Mesenchymal stem cell (in vitro differentiated cells and primary cell): Measurements from ENCODE around the gene MEGF11.

ENCODE experiments used
- DNase-seq: peaks from one replicate; pipeline ENCODE4 v3.0.0-alpha.2; 2013
- H2AFZ ChIP-seq: one replicate; pipeline ENCODE4 v1.6.1; 2013; ENCODE audit warnings: low read depth, mild to moderate bottlenecking, control low read depth, inconsistent platforms, low read length, moderate library complexity
- H2AK5ac ChIP-seq: 2 replicates; pipeline ENCODE4 v1.6.1; 2013; ENCODE audit warnings: low read length, moderate library complexity, mild to moderate bottlenecking, inconsistent platforms; ENCODE audit not compliant: severe bottlenecking
- H2BK120ac ChIP-seq: one replicate; pipeline ENCODE4 v1.6.1; 2013; ENCODE audit warnings: low read depth, mild to moderate bottlenecking, inconsistent platforms, low read length, moderate library complexity
- H2BK12ac ChIP-seq, 2 experiments: one replicate each; pipeline ENCODE4 v1.6.1; 2013; ENCODE audit warnings: inconsistent platforms in 2 of 2, low read length in 2 of 2, mild to moderate bottlenecking in 2 of 2, moderate library complexity in 2 of 2, control low read depth in 1 of 2
- H2BK15ac ChIP-seq: one replicate; pipeline ENCODE4 v1.6.1; 2013; ENCODE audit warnings: mild to moderate bottlenecking, low read depth, inconsistent platforms; ENCODE audit not compliant: poor library complexity, severe bottlenecking
- H2BK5ac ChIP-seq: 2 replicates; pipeline ENCODE4 v1.6.1; 2013; ENCODE audit warnings: low read depth, mild to moderate bottlenecking, low read length, control low read depth, inconsistent platforms; ENCODE audit not compliant: poor library complexity, severe bottlenecking
- H3K14ac ChIP-seq, 2 experiments: one replicate each; pipeline ENCODE4 v1.6.1; 2013; ENCODE audit warnings: inconsistent platforms in 2 of 2, low read length in 2 of 2, control low read depth in 1 of 2, mild to moderate bottlenecking in 1 of 2, moderate library complexity in 1 of 2
- H3K18ac ChIP-seq, 2 experiments: one replicate each; pipeline ENCODE4 v1.6.1; 2013; ENCODE audit warnings: inconsistent platforms in 2 of 2, low read length in 2 of 2, control low read depth in 1 of 2, low read depth in 1 of 2, mild to moderate bottlenecking in 1 of 2
- H3K23ac ChIP-seq, 2 experiments: one replicate each; pipeline ENCODE4 v1.6.1; 2013; ENCODE audit warnings: inconsistent platforms in 2 of 2, low read length in 2 of 2, mild to moderate bottlenecking in 2 of 2, moderate library complexity in 2 of 2, control low read depth in 1 of 2
- H3K27ac ChIP-seq: 2 replicates; pipeline ENCODE4 v1.5.1; 2013; ENCODE audit warnings: mild to moderate bottlenecking, moderate library complexity, low read length, control low read depth, inconsistent platforms; ENCODE audit not compliant: poor library complexity, severe bottlenecking
- H3K27me3 ChIP-seq, 2 experiments: 2 replicates each; pipeline versions ENCODE4 v1.6.1 to v1.7.0; 2013; ENCODE audit warnings: low read length in 2 of 2, mild to moderate bottlenecking in 2 of 2, moderate library complexity in 2 of 2, control low read depth in 1 of 2, inconsistent platforms in 1 of 2; ENCODE audit not compliant: control insufficient read depth in 1 of 2, insufficient read depth in 1 of 2
- H3K36me3 ChIP-seq, 2 experiments: 2 replicates each; pipeline versions ENCODE4 v1.6.1 to v1.7.0; 2013; ENCODE audit warnings: low read length in 2 of 2, control low read depth in 1 of 2, inconsistent platforms in 1 of 2, low read depth in 1 of 2, mild to moderate bottlenecking in 1 of 2; ENCODE audit not compliant: insufficient read depth in 2 of 2, control insufficient read depth in 1 of 2
- H3K4ac ChIP-seq, 2 experiments: one replicate each; pipeline ENCODE4 v1.6.1; 2013; ENCODE audit warnings: inconsistent platforms in 2 of 2, low read length in 2 of 2, mild to moderate bottlenecking in 2 of 2, moderate library complexity in 2 of 2, control low read depth in 1 of 2, low read depth in 1 of 2
- H3K4me1 ChIP-seq: 2 replicates; pipeline ENCODE4 v1.6.1; 2013; ENCODE audit warnings: low read depth, low read length, control low read depth; ENCODE audit not compliant: control insufficient read depth, insufficient read depth
- H3K4me2 ChIP-seq: 2 replicates; pipeline ENCODE4 v1.6.1; 2013; ENCODE audit warnings: low read length, mild to moderate bottlenecking, inconsistent platforms; ENCODE audit not compliant: poor library complexity, severe bottlenecking
- H3K4me3 ChIP-seq, 2 experiments: 2 replicates each; pipeline versions ENCODE4 v1.5.1 to v1.7.0; 2013; ENCODE audit warnings: low read length in 2 of 2, mild to moderate bottlenecking in 2 of 2, control low read depth in 1 of 2, low read depth in 1 of 2; ENCODE audit not compliant: insufficient read depth in 1 of 2
- H3K79me1 ChIP-seq: replicated peaks from 2 replicates; pipeline ENCODE4 v1.6.1; 2013; ENCODE audit warnings: mild to moderate bottlenecking, control low read depth, low read length, inconsistent platforms; ENCODE audit not compliant: poor library complexity, severe bottlenecking
- H3K9ac ChIP-seq: 2 replicates; pipeline ENCODE4 v1.7.0; 2013; ENCODE audit warnings: mild to moderate bottlenecking, low read length, moderate library complexity
- H3K9me3 ChIP-seq: 2 replicates; pipeline ENCODE4 v1.7.0; 2013; ENCODE audit warnings: mild to moderate bottlenecking, low read length; ENCODE audit not compliant: control insufficient read depth
- H4K8ac ChIP-seq: one replicate; pipeline ENCODE4 v1.6.1; 2013; ENCODE audit warnings: inconsistent platforms, mild to moderate bottlenecking, low read length, moderate library complexity
- H4K91ac ChIP-seq: one replicate; pipeline ENCODE4 v1.6.1; 2013; ENCODE audit warnings: mild to moderate bottlenecking, low read length, inconsistent platforms
- WGBS: methylation state at CpG from one replicate; pipeline ENCODE4 v1.1.7; 2013; ENCODE audit warnings: mixed read lengths; 5-methylcytosine and 5-hydroxymethylcytosine counted together

Gene MEGF11

GRCh38 chr15:66212563-66212921 lies 41.0 kb downstream of the MEGF11 start:
- Histone ChIP-seq H3K4me1 (no peaks in the 10 kb centered on the region), H3K27ac (no peak overlapping the region), H3K18ac (no peak overlapping the region), H2AFZ (no peak overlapping the region), H4K91ac (no peak overlapping the region), H2AK5ac (no peak overlapping the region), H3K79me1 (no peaks in the 10 kb centered on the region), H3K9ac (no peak overlapping the region), H2BK120ac (no peak overlapping the region), H3K14ac (no peak overlapping the region), H4K8ac (no peak overlapping the region), H3K4me3 (no peak overlapping the region), H2BK12ac (no peak overlapping the region), H3K9me3 (no peaks in the 10 kb centered on the region), H2BK15ac (no peak overlapping the region), H3K4me2 (no peak overlapping the region), H2BK5ac (no peak overlapping the region), H3K27me3 (peaks cover 47 to 73% of the 10 kb centered on the region in 2 experiments), H3K23ac (no peak overlapping the region), H3K4ac (no peak overlapping the region), H3K36me3 (no peaks in the 10 kb centered on the region)
- 98% methylated on average over 5 of the region's 5 CpGs for WGBS
- no peak for DNase-seq

- Histone ChIP-seq H3K4me2 (no peak overlapping the region), H3K9me3 (peaks cover 5% of the 10 kb centered on the region), H2BK5ac (no peak overlapping the region), H3K79me1 (no peaks in the 10 kb centered on the region), H2BK15ac (no peak overlapping the region), H3K27me3 (peaks cover 41 to 73% of the 10 kb centered on the region in 2 experiments), H2AFZ (no peak overlapping the region), H3K4me1 (no peaks in the 10 kb centered on the region), H3K36me3 (no peaks in the 10 kb centered on the region), H2BK120ac (no peak overlapping the region), H3K4me3 (no peak overlapping the region), H3K23ac (no peak overlapping the region), H3K27ac (no peak overlapping the region), H3K9ac (no peak overlapping the region), H3K14ac (no peak overlapping the region), H2BK12ac (no peak overlapping the region), H4K8ac (no peak overlapping the region), H4K91ac (no peak overlapping the region), H3K18ac (no peak overlapping the region), H3K4ac (no peak overlapping the region), H2AK5ac (no peak overlapping the region)
- DNase-seq, result no peak
- WGBS, result 85% methylated on average over 11 of the region's 11 CpGs
Observed at GRCh38 chr15:66211670-66212562, 41.6 kb downstream of the MEGF11 start.

GRCh38 chr15:66210684-66211083 lies 42.9 kb downstream of the MEGF11 start:
- Histone ChIP-seq H2BK120ac (no peak overlapping the region), H3K4me1 (no peaks in the 10 kb centered on the region), H3K14ac (no peak overlapping the region), H3K18ac (no peak overlapping the region), H2BK12ac (no peak overlapping the region), H3K4ac (no peak overlapping the region), H3K27me3 (peaks cover 29 to 69% of the 10 kb centered on the region in 2 experiments), H3K36me3 (no peaks in the 10 kb centered on the region), H3K4me2 (no peak overlapping the region), H2AK5ac (no peak overlapping the region), H3K27ac (no peak overlapping the region), H3K79me1 (no peaks in the 10 kb centered on the region), H3K4me3 (no peak overlapping the region), H2BK15ac (no peak overlapping the region), H4K91ac (no peak overlapping the region), H2AFZ (no peak overlapping the region), H4K8ac (no peak overlapping the region), H3K9me3 (peaks cover 9% of the 10 kb centered on the region), H3K9ac (no peak overlapping the region), H3K23ac (no peak overlapping the region), H2BK5ac (no peak overlapping the region)
- 93% methylated on average over 4 of the region's 4 CpGs for WGBS
- DNase-seq, result no peak

- H4K8ac ChIP-seq, result no peak overlapping the region
- H3K4me3 ChIP-seq, result no peak overlapping the region
Observed at GRCh38 chr15:66198757-66199156, 54.8 kb downstream of the MEGF11 start.

More at GRCh38 chr15:66198757-66199156, 54.8 kb downstream of the MEGF11 start:
- Histone ChIP-seq H3K18ac (no peak overlapping the region), H3K23ac (no peak overlapping the region), H2BK15ac (no peak overlapping the region), H3K4me2 (no peak overlapping the region), H3K9ac (no peak overlapping the region), H2BK120ac (no peak overlapping the region), H3K9me3 (no peaks in the 10 kb centered on the region), H4K91ac (no peak overlapping the region), H2BK12ac (no peak overlapping the region), H3K27ac (no peak overlapping the region), H2BK5ac (no peak overlapping the region), H3K79me1 (no peaks in the 10 kb centered on the region), H2AK5ac (no peak overlapping the region), H3K4me1 (no peaks in the 10 kb centered on the region), H2AFZ (no peak overlapping the region), H3K27me3 (peaks cover 0 to 50% of the 10 kb centered on the region in 2 experiments), H3K4ac (no peak overlapping the region), H3K36me3 (no peaks in the 10 kb centered on the region), H3K14ac (no peak overlapping the region)
- no peak for DNase-seq
- WGBS, result 76% methylated on average over 2 of the region's 2 CpGs
